ENCODE measurements around the gene MAML1.

GRCh38 chr5:179802207-179802883 is 69.7 kb downstream of the MAML1 start:
- TF ChIP-seq CTCF (IDR thresholded peaks at IDR 0.05; ENCODE audit: poor library complexity) = no peak
- no peak for TF ChIP-seq EZH2phosphoT487 (IDR thresholded peaks at IDR 0.05; ENCODE audit: low read depth, severe bottlenecking, unreplicated experiment)
- TF ChIP-seq EZH2 (IDR thresholded peaks at IDR 0.05; ENCODE audit: borderline replicate concordance) = no peak

Measured in hepatocyte (in vitro differentiated cells).